ENCODE results near the gene TNFAIP3. TPM values are rescaled to one million over a fixed set of nuclear protein-coding genes. Genes with fewer than 3 reads are reported as not detected.
A peak's percentile ranks its signal among the peaks of the same experiment; 100 is the strongest.

The TNFAIP3 gene
- polyA plus RNA-seq, 3 donors, result 35.5 to 273 (median 38.4) TPM

- Histone ChIP-seq H3K27me3 (ENCODE audit: control insufficient read depth in 2 of 2, insufficient read depth in 2 of 2, low read length in 2 of 2) (no peaks in the 10 kb centered on the region), H3K27ac (ENCODE audit: low read depth in 1 of 2, low read length in 2 of 2) (peak overlapping the region; percentile 63 to 93), H4K20me1 (ENCODE audit: insufficient read depth, low read length) (peaks cover 72% of the 10 kb centered on the region), H3K4me2 (replicated peaks; ENCODE audit: extremely low read depth, low read length, poor library complexity, severe bottlenecking) (peak overlapping the region; percentile 89), H3K4me1 (ENCODE audit: control insufficient read depth in 1 of 2, insufficient read depth in 2 of 2, low read length in 2 of 2) (peaks cover 74 to 83% of the 10 kb centered on the region in 2 donors), H2AFZ (ENCODE audit: insufficient read depth, low read depth, low read length, poor library complexity, severe bottlenecking) (no peak overlapping the region), H3K9ac (ENCODE audit: insufficient read depth, low read length, poor library complexity, severe bottlenecking) (peak overlapping the region; percentile 68), H3K36me3 (replicated peaks in 1 of 2; ENCODE audit: control insufficient read depth in 1 of 2, insufficient read depth in 2 of 2, low read length in 2 of 2) (peaks cover 62 to 69% of the 10 kb centered on the region in 2 donors), H3K79me2 (ENCODE audit: insufficient read depth, low read length) (peaks cover 62% of the 10 kb centered on the region), H3K4me3 (replicated peaks in 1 of 3; ENCODE audit: low read depth in 2 of 3, low read length in 3 of 3) (peak overlapping the region in 1 of 3 experiments; percentile 87), H3K9me3 (replicated peaks in 1 of 2; ENCODE audit: control insufficient read depth in 1 of 2, insufficient read depth in 1 of 2, low read length in 2 of 2) (no peaks in the 10 kb centered on the region)
- Mint-ChIP-seq H3K27me3 (ENCODE audit: low read depth in 3 of 3) (peaks cover 0 to 2% (median 0%) of the 10 kb centered on the region in 3 donors), H3K36me3 (peaks cover 76 to 81% of the 10 kb centered on the region in 2 donors), H3K9me3 (no peaks in the 10 kb centered on the region), H3K4me1 (peaks cover 77% of the 10 kb centered on the region), H3K4me3 (peak overlapping the region; percentile 20 to 46), H3K27ac (peak overlapping the region; percentile 86 to 97 (median 93))
- TF ChIP-seq CTCF (IDR thresholded peaks at IDR 0.05), result no peak
- intact Hi-C loops (cut with micrococcal nuclease), result loop anchor here in 1 of 2 donors (5.0 kb wide), 1 partner anchor 53 kb away; no protein-coding TSS in a partner anchor
- DNase-seq, result peak; percentile 75 to 97 (median 91)
- 73% methylated on average over 3 of the region's 11 CpGs for WGBS (ENCODE audit: insufficient coverage)
Observed at GRCh38 chr6:137874204-137875057, 7.4 kb downstream of the TNFAIP3 start.

- Mint-ChIP-seq H3K4me1 (peaks cover 70% of the 10 kb centered on the region), H3K4me3 (peak overlapping the region in 1 of 2 donors; percentile 20), H3K36me3 (peaks cover 77 to 87% of the 10 kb centered on the region in 2 donors), H3K27me3 (ENCODE audit: low read depth in 3 of 3) (peaks cover 0 to 1% (median 0%) of the 10 kb centered on the region in 3 donors), H3K27ac (peak overlapping the region; percentile 86 to 97 (median 93)), H3K9me3 (no peaks in the 10 kb centered on the region)
- Histone ChIP-seq H3K27me3 (ENCODE audit: control insufficient read depth in 2 of 2, insufficient read depth in 2 of 2, low read length in 2 of 2) (no peaks in the 10 kb centered on the region), H3K4me3 (replicated peaks in 1 of 3; ENCODE audit: low read depth in 2 of 3, low read length in 3 of 3) (no peak overlapping the region), H3K36me3 (replicated peaks in 1 of 2; ENCODE audit: control insufficient read depth in 1 of 2, insufficient read depth in 2 of 2, low read length in 2 of 2) (peaks cover 69 to 76% of the 10 kb centered on the region in 2 donors), H3K4me1 (ENCODE audit: control insufficient read depth in 1 of 2, insufficient read depth in 2 of 2, low read length in 2 of 2) (peaks cover 68 to 77% of the 10 kb centered on the region in 2 donors), H2AFZ (ENCODE audit: insufficient read depth, low read depth, low read length, poor library complexity, severe bottlenecking) (no peak overlapping the region), H3K79me2 (ENCODE audit: insufficient read depth, low read length) (peaks cover 61% of the 10 kb centered on the region), H3K4me2 (replicated peaks; ENCODE audit: extremely low read depth, low read length, poor library complexity, severe bottlenecking) (no peak overlapping the region), H4K20me1 (ENCODE audit: insufficient read depth, low read length) (peaks cover 72% of the 10 kb centered on the region), H3K9ac (ENCODE audit: insufficient read depth, low read length, poor library complexity, severe bottlenecking) (no peak overlapping the region), H3K27ac (ENCODE audit: low read depth in 1 of 2, low read length in 2 of 2) (peak overlapping the region; percentile 63 to 93), H3K9me3 (replicated peaks in 1 of 2; ENCODE audit: control insufficient read depth in 1 of 2, insufficient read depth in 1 of 2, low read length in 2 of 2) (no peaks in the 10 kb centered on the region)
- 100% methylated on average over 2 of the region's 6 CpGs for WGBS (ENCODE audit: insufficient coverage)
- TF ChIP-seq CTCF (IDR thresholded peaks at IDR 0.05), result no peak
- intact Hi-C loops (cut with micrococcal nuclease), result no loop called here
- no peak for DNase-seq
Observed at GRCh38 chr6:137875058-137875520, 8.0 kb downstream of the TNFAIP3 start.
